ENCODE results near the gene KCNIP3.

Gene KCNIP3

DNA sequence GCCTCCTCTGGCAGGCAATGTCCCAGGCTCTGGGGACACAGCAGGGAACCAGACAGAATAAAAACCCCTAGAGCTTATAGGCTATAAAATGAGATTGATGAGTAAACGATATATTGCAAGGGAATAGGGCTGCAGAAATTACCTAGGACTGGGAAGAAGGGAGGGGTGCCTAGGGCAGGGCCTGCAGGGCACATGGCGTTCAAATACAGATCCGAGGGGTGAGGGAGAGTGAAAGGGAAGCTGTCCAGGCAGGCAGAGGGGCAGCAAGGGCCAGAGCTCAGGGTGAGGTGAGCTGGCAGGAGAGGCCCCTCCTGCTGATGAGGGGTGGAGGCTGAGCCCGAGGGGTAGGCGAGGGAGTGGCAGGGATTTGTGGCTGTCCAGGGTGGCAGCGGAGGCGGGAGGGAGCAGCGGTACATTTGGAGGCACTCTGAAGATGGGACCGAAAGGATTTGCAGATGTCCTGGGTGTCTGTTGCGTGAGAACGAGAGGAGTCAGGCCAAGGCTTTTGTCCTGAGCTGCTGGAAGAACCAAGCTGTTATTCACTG is 33.7 kb downstream of the KCNIP3 start:
- DNase-seq = no peak

DNA sequence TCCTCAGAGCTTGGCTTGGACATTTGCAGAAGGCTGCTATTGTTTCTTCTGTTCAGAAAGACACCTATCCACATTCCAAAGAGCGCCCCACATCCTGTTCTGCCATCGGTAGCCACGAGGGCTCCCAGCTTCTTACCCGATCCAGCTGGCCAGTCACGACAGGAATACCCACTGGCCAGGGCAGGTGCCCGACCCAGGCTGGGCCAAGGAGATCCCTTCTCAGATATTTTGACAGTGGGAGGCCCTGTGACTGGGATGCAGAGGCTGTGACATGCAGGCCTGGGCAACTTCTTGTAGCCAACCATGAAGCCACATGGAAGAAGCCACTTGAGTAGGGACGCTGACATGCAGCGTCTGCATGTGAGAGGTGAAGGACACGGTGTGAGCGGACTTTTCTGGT is 34.5 kb downstream of the KCNIP3 start:
- DNase-seq = no peak

GRCh38 chr2:95332036-95332435 is 34.9 kb downstream of the KCNIP3 start:
- no peak for DNase-seq

DNA sequence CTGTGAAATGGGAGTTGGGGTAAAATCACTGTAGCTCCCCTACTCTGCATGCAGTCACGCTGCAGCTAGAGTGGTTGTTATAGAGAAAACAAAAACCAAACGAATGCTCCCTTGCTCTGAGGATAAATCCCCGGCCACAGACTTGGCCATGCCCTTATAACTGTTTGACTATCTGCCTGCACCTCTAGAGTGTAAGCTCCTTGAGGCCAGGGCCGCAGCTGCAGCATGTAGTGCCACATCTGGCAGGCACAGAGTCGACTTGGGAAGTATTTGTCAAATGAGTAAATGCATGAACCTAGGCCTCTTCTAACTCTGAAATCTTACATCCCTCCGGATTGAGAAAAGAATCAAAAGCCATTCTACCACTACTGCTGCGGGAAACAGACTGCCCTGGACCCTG is 35.9 kb downstream of the KCNIP3 start:
- DNase-seq = no peak

DNA sequence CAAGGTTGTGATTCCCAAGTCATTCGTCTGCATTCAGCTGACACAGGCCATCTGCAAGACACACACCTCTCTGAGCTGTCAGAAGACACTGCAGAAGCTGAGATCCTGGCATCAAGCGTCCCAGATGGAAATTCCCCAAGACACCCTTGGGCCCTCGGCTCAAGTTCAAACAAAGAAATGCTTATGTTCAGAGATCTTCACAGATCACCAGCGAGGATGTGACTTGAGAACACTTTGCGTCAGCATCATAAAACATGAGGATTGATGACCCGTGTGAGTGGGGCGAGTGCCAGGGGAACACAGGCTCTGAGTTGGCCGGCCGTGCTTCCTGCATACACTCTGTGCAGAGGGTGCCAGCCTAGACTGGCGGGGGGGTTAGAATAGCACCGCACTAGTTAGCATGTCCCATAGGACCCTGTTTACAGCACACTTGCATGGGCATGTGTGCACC is 36.8 kb downstream of the KCNIP3 start:
- no peak for DNase-seq

GRCh38 chr2:95334916-95335641 is 37.9 kb downstream of the KCNIP3 start:
- no peak for DNase-seq

DNA sequence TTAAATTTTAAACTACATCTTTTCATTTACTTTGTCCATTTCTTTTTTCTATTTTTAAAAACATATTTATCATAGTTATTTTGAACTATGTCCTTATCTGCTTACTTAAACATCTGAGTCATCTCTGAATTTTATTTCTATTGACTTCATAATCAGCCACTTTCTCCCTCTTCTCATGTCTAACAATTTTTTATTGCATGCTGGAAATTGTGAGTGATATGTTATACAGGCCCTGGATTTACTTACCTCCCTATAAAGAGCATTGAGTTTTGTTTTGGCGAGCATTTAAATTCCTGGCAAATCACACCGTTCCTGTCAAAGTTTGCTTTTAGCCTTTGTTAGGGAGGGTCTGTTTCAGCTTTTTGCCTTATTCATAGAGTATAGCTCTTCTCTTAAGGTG is 39.3 kb downstream of the KCNIP3 start:
- no peak for DNase-seq

DNA sequence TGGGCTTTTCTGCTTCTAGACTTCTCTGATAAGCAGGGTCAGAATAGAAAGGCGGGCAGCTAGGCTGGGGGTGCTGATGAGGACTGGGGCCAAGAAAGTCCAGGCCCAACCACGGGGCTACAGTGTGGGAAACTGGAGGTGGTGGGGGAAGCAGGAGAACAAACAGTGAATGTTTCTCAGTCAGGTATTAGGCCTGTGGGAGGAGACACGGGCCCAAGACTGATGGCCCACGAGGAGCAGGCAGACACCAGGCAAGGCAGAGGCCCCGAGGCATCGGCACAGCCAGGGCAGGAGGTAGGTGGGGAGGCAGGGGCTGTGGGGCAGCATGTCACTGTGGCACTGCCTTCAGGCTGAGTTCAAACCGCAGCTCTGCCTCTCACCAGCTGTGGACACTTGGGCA is 40.7 kb downstream of the KCNIP3 start:
- DNase-seq = no peak

DNA sequence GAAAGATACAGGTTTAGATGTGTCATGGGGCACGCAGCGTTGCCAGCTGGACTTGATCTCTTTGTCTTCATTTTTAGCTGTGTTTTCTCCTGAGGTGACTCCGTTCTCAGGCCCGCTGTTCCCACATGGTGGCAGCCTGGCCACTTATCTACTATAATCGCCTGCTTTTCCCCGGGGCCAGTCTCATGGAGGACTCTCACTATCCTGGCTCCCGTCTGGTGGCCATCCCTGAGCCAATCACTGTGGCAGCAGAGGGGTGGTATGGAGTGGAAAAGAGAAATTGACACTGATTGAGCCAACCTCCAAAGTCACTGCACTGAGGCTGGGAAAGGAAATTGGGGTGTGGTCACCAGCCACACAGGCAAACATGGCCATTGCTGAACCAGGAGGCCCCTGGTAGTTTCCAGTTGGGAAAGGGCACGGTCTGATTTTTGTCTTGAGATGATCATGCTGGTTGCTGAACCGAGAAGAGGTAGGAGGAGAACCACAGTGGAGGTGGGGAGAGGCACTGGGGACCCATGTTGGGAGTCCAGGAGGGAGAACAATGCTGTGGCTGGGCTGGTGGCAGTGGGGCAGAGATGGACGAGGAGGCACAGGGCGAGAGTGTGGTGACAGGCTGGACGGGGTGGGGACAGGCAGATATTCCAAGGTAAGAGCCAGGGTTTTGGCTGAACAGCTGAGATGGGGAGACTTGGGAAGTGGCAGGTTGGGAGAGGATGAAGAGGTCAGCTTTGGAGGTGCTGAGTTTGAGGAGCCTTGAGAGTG is 45.6 kb downstream of the KCNIP3 start:
- peak; percentile 37 for DNase-seq

DNA sequence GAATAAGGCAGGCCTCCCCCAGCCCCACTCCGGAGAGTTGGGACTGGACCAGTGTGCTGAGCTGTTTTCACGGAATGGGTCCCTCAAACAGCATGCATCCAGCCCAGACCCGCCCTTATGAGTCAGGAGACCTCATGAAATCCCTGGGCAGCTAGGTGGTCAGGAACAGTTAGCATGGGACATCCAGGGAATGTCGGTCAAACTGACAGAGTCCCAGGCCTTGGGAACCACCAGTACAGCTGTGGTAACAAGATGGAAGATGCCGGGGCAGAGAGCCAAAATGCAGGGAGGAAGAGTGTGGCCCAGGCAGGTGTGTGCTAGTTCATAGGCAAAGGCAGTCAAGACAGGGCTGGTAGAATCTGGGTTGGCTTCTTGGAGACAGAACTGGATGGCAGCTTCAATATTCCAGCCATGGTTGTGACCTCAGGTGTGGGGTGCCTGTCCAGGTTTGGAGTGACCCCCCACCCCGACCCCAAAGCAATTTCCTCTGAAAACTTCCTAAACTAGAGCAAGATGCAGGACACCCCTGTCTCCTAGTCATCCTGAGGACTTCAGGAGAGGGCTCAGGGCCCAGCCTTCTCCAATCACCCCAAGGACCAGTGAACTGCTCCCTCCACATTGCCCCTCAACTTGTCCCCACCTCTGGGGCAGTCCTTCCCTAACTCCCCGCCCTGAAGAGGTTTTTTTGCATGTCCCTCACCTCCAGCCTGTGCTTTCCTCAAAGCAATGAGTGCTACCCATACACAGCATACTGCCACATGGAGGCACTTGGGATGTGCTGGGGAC is 46.5 kb downstream of the KCNIP3 start:
- peak; percentile 35 for DNase-seq

- DNase-seq = peak; percentile 47
Measured at GRCh38 chr2:95344215-95344583, 47.1 kb downstream of the KCNIP3 start.

GRCh38 chr2:95344656-95345055 is 47.5 kb downstream of the KCNIP3 start:
- peak; percentile 4 for DNase-seq

GRCh38 chr2:95345081-95345562 is 48.0 kb downstream of the KCNIP3 start:
- DNase-seq = no peak

DNA sequence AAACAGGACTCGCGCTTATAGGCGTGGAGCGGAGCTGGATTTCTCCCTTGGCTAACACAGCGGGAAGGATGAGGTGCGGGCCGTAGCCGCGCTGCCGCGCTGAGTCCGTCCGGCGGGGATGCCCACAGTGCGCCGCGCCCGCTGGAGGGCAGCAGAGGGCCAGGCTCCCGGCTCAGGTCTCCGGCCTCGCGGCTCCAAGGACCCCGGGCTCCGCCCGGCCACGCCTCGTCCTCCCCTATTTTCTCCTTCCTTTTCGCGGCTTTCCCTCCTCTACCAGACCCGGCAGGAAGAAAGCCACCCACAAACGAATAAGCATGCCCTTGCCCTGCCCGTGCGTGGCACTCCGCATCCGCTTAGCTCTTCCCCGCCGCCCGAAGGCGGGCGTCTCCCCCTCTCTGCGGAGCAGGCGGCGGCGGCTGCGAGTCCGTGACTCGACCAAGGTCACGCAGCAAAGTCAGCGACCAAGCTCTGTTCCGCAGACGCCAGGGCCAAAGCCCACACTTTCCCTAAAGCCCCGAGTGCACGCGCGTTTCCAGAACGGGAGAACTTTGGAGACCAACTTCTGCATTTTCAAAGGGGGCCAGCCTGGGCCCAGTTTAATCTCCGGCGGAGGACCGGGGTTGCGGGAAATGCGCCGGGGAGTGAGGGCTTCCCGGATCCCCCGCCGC is 48.5 kb downstream of the KCNIP3 start:
- DNase-seq = peak; percentile 90

GRCh38 chr2:95346231-95346737 is 49.1 kb downstream of the KCNIP3 start:
- DNase-seq = peak; percentile 55

- DNase-seq = peak; percentile 61
Measured at GRCh38 chr2:95346738-95347671, 49.9 kb downstream of the KCNIP3 start.

DNA sequence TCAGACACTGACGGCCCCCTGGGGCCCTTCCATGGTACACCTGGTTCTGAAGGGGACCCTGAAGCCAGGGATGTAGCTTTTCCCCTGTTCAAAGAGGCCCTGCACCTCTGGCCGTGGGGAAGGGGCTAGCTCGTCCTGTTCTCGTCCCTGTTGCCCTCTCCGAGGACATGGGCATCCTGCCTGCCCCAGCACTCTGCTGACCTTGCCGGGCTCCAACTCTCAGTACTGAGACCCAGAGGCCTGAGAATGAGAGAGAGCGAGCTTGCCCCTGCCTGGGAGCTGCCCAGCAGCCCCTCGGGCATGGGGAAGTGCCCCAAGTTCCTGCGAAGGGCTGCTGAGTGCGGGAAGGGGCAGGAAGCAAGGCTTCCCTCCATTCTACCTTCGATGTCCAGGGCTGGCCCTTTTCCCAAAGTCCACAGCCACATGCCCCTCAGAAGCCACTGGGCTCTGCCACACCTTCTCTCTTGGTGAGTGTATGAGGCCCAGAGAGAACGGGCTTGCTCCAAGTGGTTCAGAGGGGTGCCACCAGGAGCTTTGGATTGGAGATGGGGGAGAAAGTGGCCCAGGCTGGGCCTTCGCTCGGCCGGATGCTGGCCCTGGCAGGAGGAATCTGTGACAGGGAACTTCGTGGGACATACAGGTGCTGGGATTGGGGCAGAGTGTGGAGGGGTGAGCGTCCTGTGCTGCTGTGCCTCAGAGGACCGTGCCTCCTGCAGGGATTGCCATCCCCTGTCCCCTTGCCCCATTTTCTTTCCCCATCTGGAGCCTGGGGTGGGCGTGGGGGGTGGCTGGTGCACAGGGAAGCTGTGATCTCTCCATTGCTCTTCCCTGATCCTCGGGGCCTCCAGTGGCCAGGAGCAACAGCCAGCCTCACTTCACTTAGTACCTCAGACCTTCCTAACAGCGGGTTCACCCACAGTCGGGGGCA is 50.8 kb downstream of the KCNIP3 start:
- peak; percentile 49 for DNase-seq

DNA sequence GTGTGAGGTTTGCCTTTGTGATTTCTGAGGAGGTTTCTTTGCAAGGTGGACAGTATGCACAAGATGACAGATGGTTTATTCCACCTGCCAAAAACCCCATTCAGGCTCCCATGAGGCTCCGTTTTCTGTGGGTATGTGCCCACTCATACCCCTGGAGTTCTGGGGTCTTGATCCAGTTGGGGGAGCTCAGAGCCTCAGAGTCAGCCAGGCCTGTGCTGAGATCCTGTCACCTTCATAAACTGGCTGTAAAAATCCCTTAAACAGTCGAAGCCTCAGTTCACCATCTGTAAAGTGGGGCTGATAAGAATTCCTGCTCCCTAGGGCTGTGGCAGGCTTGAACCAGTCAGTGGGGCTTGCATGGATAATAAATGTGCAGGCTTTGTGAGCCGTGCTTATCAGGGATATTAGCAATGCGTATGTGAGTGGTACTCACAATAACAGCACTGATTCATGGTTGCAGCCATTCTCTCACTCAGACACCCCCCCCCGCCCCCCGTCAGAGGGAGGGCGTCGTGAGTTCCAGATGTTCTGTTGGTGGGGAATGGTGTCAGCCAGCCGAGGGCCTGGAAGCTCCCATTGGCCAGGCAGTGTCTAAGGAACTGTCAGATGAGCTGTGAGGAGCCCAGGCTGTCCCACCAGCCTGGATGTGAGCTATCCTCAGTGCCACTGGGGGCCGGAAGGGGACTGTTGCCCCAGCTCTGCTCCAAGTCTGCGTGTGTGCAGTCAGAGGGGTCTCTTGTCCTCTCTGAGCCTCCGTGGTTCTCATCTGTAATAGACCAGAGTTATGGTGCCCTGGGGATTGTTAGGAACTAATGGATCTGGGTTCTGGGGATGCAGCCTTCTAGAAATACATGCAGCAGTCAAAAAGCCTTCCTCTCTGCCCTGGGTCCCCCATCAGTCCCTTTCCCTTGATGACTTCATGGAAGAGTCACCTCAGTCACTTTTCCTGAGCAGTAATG is 51.7 kb downstream of the KCNIP3 start:
- peak; percentile 48 for DNase-seq
